H9 (cell line): Measurements from ENCODE around the gene NXPH4. TPM values are rescaled to one million over a fixed set of nuclear protein-coding genes. Genes with fewer than 3 reads are reported as not detected.

ENCODE experiments used
- DNase-seq: peaks from one replicate; pipeline ENCODE4 v3.0.0-alpha.2; 2017
- H2AFZ ChIP-seq: one replicate; pipeline ENCODE4 v1.6.1; 2013; ENCODE audit warnings: mild to moderate bottlenecking, low read length, control low read depth, moderate library complexity
- H2AK5ac ChIP-seq: 2 replicates; pipeline ENCODE4 v1.6.1; 2013; ENCODE audit warnings: low read length, control low read depth, mixed read lengths; ENCODE audit not compliant: insufficient read length
- H2BK120ac ChIP-seq: one replicate; pipeline ENCODE4 v1.6.1; 2013; ENCODE audit warnings: low read depth, mild to moderate bottlenecking, low read length, control low read depth, inconsistent platforms; ENCODE audit not compliant: poor library complexity, severe bottlenecking
- H2BK12ac ChIP-seq: 2 replicates; pipeline ENCODE4 v1.6.1; 2013; ENCODE audit warnings: low read length, control low read depth, mixed read lengths, low read depth; ENCODE audit not compliant: insufficient read length
- H2BK15ac ChIP-seq: 2 replicates; pipeline ENCODE4 v1.6.1; 2013; ENCODE audit warnings: low read depth, low read length, control low read depth
- H2BK20ac ChIP-seq: one replicate; pipeline ENCODE4 v1.6.1; 2013; ENCODE audit warnings: low read depth, mild to moderate bottlenecking, low read length, control low read depth, inconsistent platforms; ENCODE audit not compliant: poor library complexity, severe bottlenecking
- H2BK5ac ChIP-seq: 2 replicates; pipeline ENCODE4 v1.6.1; 2013; ENCODE audit warnings: low read length, control low read depth, mixed read lengths; ENCODE audit not compliant: insufficient read length
- H3K14ac ChIP-seq: 2 replicates; pipeline ENCODE4 v1.6.1; 2013; ENCODE audit warnings: low read length, control low read depth; ENCODE audit not compliant: insufficient read depth
- H3K18ac ChIP-seq: 2 replicates; pipeline ENCODE4 v1.6.1; 2013; ENCODE audit warnings: low read depth, mild to moderate bottlenecking, mixed read lengths, low read length, control low read depth; ENCODE audit not compliant: insufficient read length
- H3K23ac ChIP-seq: 2 replicates; pipeline ENCODE4 v1.6.1; 2013; ENCODE audit warnings: low read length, control low read depth, mixed read lengths, low read depth; ENCODE audit not compliant: insufficient read length
- H3K23me2 ChIP-seq: 2 replicates; pipeline ENCODE4 v1.6.1; 2013; ENCODE audit warnings: low read depth, mild to moderate bottlenecking, mixed read lengths, low read length, control low read depth; ENCODE audit not compliant: insufficient read length, poor library complexity, severe bottlenecking
- H3K27ac ChIP-seq: 2 replicates; pipeline ENCODE4 v1.5.1; 2013; ENCODE audit warnings: low read length, control low read depth, mixed read lengths, low read depth; ENCODE audit not compliant: insufficient read length
- H3K27me3 ChIP-seq: 2 replicates; pipeline ENCODE4 v1.6.1; 2013; ENCODE audit warnings: low read length, control low read depth, inconsistent platforms; ENCODE audit not compliant: insufficient read depth
- H3K4ac ChIP-seq: 2 replicates; pipeline ENCODE4 v1.6.1; 2013; ENCODE audit warnings: low read depth, mild to moderate bottlenecking, control low read depth, inconsistent platforms, low read length, moderate library complexity
- H3K4me1 ChIP-seq: 2 replicates; pipeline ENCODE4 v1.6.1; 2013; ENCODE audit warnings: low read length, control low read depth, inconsistent platforms; ENCODE audit not compliant: insufficient read depth
- H3K4me2 ChIP-seq: 2 replicates; pipeline ENCODE4 v1.6.1; 2013; ENCODE audit warnings: low read length, control low read depth, mixed read lengths; ENCODE audit not compliant: insufficient read length, insufficient read depth
- H3K56ac ChIP-seq: 2 replicates; pipeline ENCODE4 v1.6.1; 2013; ENCODE audit warnings: low read depth, mild to moderate bottlenecking, mixed read lengths, low read length, control low read depth; ENCODE audit not compliant: insufficient read length
- H3K79me1 ChIP-seq: 2 replicates; pipeline ENCODE4 v1.6.1; 2013; ENCODE audit warnings: low read depth, mild to moderate bottlenecking, moderate library complexity, low read length, control low read depth, inconsistent platforms; ENCODE audit not compliant: insufficient read depth, poor library complexity, severe bottlenecking
- H3K79me2 ChIP-seq: 2 replicates; pipeline ENCODE4 v1.6.1; 2013; ENCODE audit warnings: low read length, control low read depth, inconsistent platforms; ENCODE audit not compliant: insufficient read depth
- H3K9ac ChIP-seq: 2 replicates; pipeline ENCODE4 v1.6.1; 2013; ENCODE audit warnings: low read length, control low read depth, mixed read lengths; ENCODE audit not compliant: insufficient read length; ENCODE audit errors: extremely low read depth
- H3K9me3 ChIP-seq: one replicate; pipeline ENCODE4 v1.6.1; 2013; ENCODE audit warnings: low read depth, low read length, inconsistent platforms; ENCODE audit not compliant: control insufficient read depth
- H3T11ph ChIP-seq: one replicate; pipeline ENCODE4 v1.6.1; 2013; ENCODE audit warnings: mild to moderate bottlenecking, low read length, control low read depth, inconsistent platforms
- H4K20me1 ChIP-seq: one replicate; pipeline ENCODE4 v1.6.1; 2013; ENCODE audit not compliant: control insufficient read depth, insufficient read length, insufficient read depth
- H4K5ac ChIP-seq: 2 replicates; pipeline ENCODE4 v1.6.1; 2013; ENCODE audit warnings: low read depth, mild to moderate bottlenecking, mixed read lengths, low read length, control low read depth; ENCODE audit not compliant: insufficient read length
- H4K8ac ChIP-seq: replicated peaks from 2 replicates; pipeline ENCODE4 v1.6.1; 2013; ENCODE audit warnings: low read length, control low read depth, mixed read lengths, low read depth; ENCODE audit not compliant: insufficient read length
- H4K91ac ChIP-seq: 2 replicates; pipeline ENCODE4 v1.6.1; 2013; ENCODE audit warnings: low read depth, mild to moderate bottlenecking, moderate library complexity, mixed read lengths, low read length, control low read depth; ENCODE audit not compliant: insufficient read length
- H3K27ac Mint-ChIP-seq, 3 experiments: 2 replicates in 2 of 3; 3 replicates in 1 of 3; pipeline ENCODE4 v1.8.0; 2020 to 2021; ENCODE audit warnings: mixed read lengths in 3 of 3, mild to moderate bottlenecking in 1 of 3, moderate library complexity in 1 of 3
- H3K27me3 Mint-ChIP-seq: 2 replicates; pipeline ENCODE4 v1.8.0; 2021; ENCODE audit warnings: low read depth, mild to moderate bottlenecking, moderate library complexity, mixed read lengths
- H3K36me3 Mint-ChIP-seq, 3 experiments: 2 replicates in 2 of 3; 3 replicates in 1 of 3; pipeline ENCODE4 v1.8.0; 2020 to 2021; ENCODE audit warnings: low read depth in 3 of 3, mixed read lengths in 3 of 3; ENCODE audit not compliant: insufficient read depth in 1 of 3
- H3K4me1 Mint-ChIP-seq, 2 experiments: 2 replicates each; pipeline ENCODE4 v1.8.0; 2020; ENCODE audit warnings: mixed read lengths in 2 of 2
- H3K4me3 Mint-ChIP-seq, 2 experiments: 2 replicates in 1 of 2; 3 replicates in 1 of 2; pipeline ENCODE4 v1.8.0; 2020 to 2021; ENCODE audit warnings: mild to moderate bottlenecking in 2 of 2, mixed read lengths in 2 of 2, moderate library complexity in 1 of 2
- H3K9me3 Mint-ChIP-seq, 2 experiments: 2 replicates in 1 of 2; 3 replicates in 1 of 2; pipeline ENCODE4 v1.8.0; 2020; ENCODE audit warnings: mild to moderate bottlenecking in 2 of 2, mixed read lengths in 2 of 2, moderate library complexity in 1 of 2
- CTCF ChIP-seq: fragments of 200-600 bp; sonication (generic); conservative IDR thresholded peaks from 3 replicates; pipeline ENCODE4 v1.8.0; 2021; ENCODE audit warnings: antibody characterized with exemption, mild to moderate bottlenecking
- WGBS: extraction: QIAGEN DNeasy Blood & Tissue Kit; methylation state at CpG from one replicate; pipeline ENCODE4 v1.1.7; 2013; ENCODE audit warnings: missing lambda C conversion rate, low lambda C conversion rate, mixed read lengths; ENCODE audit not compliant: insufficient read length; ENCODE audit errors: extremely low coverage; 5-methylcytosine and 5-hydroxymethylcytosine counted together
- total RNA-seq: library from RNA; stranded (reverse); gene quantifications from 2 replicates; pipeline ENCODE4 v1.2.1, GENCODE V29; 2021

The NXPH4 gene
- total RNA-seq, 1 experiment from 2014 or later = 2.1 TPM

- Histone ChIP-seq H3K4me1 (no peaks in the 10 kb centered on the region), H3K4ac (no peak overlapping the region), H3T11ph (no peak overlapping the region), H3K79me2 (no peaks in the 10 kb centered on the region), H3K9me3 (no peaks in the 10 kb centered on the region), H4K5ac (no peak overlapping the region), H2AK5ac (no peak overlapping the region), H3K9ac (no peak overlapping the region), H3K27ac (no peak overlapping the region), H2BK12ac (no peak overlapping the region), H3K14ac (no peak overlapping the region; the same call in 1 of the 2 replicates), H2BK120ac (no peak overlapping the region), H2AFZ (no peak overlapping the region), H2BK20ac (no peak overlapping the region), H3K18ac (no peak overlapping the region), H3K27me3 (no peaks in the 10 kb centered on the region), H3K79me1 (no peaks in the 10 kb centered on the region), H3K23ac (no peak overlapping the region), H2BK15ac (no peak overlapping the region), H2BK5ac (no peak overlapping the region), H4K20me1 (peaks cover 3% of the 10 kb centered on the region), H3K23me2 (no peaks in the 10 kb centered on the region), H4K91ac (no peak overlapping the region), H3K56ac (no peak overlapping the region), H4K8ac (no peak overlapping the region), H3K4me2 (no peak overlapping the region)
- TF ChIP-seq CTCF = no peak
- no peaks in the 10 kb centered on the region for H3K27me3 Mint-ChIP-seq
- H3K4me1 Mint-ChIP-seq = peaks cover 0 to 9% of the 10 kb centered on the region in 2 experiments; a peak in 2 of 4 replicates
- no peak for DNase-seq
- peak overlapping the region in 1 of 3 experiments; percentile 70; a peak in 1 of 7 replicates for H3K27ac Mint-ChIP-seq
- no peak overlapping the region for H3K4me3 Mint-ChIP-seq
- H3K36me3 Mint-ChIP-seq = peaks cover 46 to 86% (median 81%) of the 10 kb centered on the region in 3 experiments; a peak in 6 of 7 replicates
- no CpG with 5 or more reads among the region's 14 CpGs for WGBS
- H3K9me3 Mint-ChIP-seq = no peaks in the 10 kb centered on the region
Observed at GRCh38 chr12:57173683-57174082, 42.9 kb upstream of the NXPH4 start.
